Measurements from ENCODE around the gene ERBB2. TPM values are rescaled to one million over a fixed set of nuclear protein-coding genes. Genes with fewer than 3 reads are reported as not detected.

The ERBB2 gene
- total and polyA plus RNA-seq, 10 of the 15 experiments (the other 5 are each of a cell fraction or from before 2014, with no cell fraction given) = 0.39 to 7.0 (median 4.3) TPM

DNA sequence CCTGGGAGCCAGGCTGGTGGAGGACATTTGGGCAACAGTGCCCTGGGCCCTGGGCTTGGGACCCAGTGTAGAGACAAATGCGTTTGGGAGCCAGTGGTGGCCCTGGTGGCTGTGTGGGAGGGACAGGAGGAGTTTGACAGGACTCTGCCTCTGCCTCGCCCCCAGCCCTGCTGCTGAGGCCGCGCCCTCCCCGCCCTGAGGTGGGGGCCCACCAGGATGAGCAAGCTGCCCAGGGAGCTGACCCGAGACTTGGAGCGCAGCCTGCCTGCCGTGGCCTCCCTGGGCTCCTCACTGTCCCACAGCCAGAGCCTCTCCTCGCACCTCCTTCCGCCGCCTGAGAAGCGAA is 46.6 kb upstream of the ERBB2 start (continued):
- no peak for TF ChIP-seq CTCF (IDR thresholded peaks at IDR 0.05 in 2 of 3, conservative IDR thresholded peaks at IDR 0.05 in 1 of 3; ENCODE audit: control insufficient read depth in 2 of 3, extremely low read depth in 1 of 3, insufficient read depth in 1 of 3, low read depth in 3 of 3, low read length in 3 of 3)

- H3K9ac ChIP-seq (ENCODE audit: control insufficient read depth, insufficient read depth, low read length) = no peak overlapping the region
- intact Hi-C loops (cut with micrococcal nuclease; ENCODE audit: unreplicated experiment) (no loop called here), in situ Hi-C loops (cut with MboI) (no loop called here)
- H3K27ac ChIP-seq (ENCODE audit: control insufficient read depth, insufficient read depth) = no peak overlapping the region
- ATAC-seq = peak; percentile 98
- H2AFZ ChIP-seq (ENCODE audit: control insufficient read depth, low read depth, low read length) = no peak overlapping the region
- CTCF ChIA-PET = interaction anchor here (0.5 to 8.8 kb wide), 33 partner anchors 9 to 467 kb away, joined by 3 to 100 read pairs (median 6); partner anchors contain the start of genes MIEN1, PGAP3, PNMT and PSMD3
- H3K36me3 ChIP-seq (ENCODE audit: control insufficient read depth in 2 of 2, insufficient read depth in 2 of 2, low read length in 1 of 2) = peaks cover 8 to 11% of the 10 kb centered on the region in 2 experiments; a peak in 3 of 4 replicates
- POLR2A ChIA-PET = interaction anchor here (0.6 to 0.7 kb wide), 2 partner anchors 60 to 318 kb away, joined by 3 read pairs; no protein-coding TSS in a partner anchor
- SMC1A ChIA-PET (ENCODE audit: uncharacterized antibody, unreplicated experiment) = interaction anchor here (0.5 to 1.5 kb wide), 11 partner anchors 10 to 328 kb away, joined by 3 to 11 read pairs (median 4); partner anchors contain the start of genes MIEN1 and PGAP3
- BruUV-seq (replicated peaks) = no TSS peak
- WGBS (ENCODE audit: insufficient coverage, insufficient replicate concordance, low lambda C conversion rate, missing lambda C conversion rate) = 50% methylated on average over 13 of the region's 14 CpGs
- RAD21 ChIA-PET (ENCODE audit: unreplicated experiment) = interaction anchor here (0.6 to 1.0 kb wide), 7 partner anchors 22 to 105 kb away, joined by 3 to 8 read pairs (median 3); partner anchors contain the start of gene MIEN1
- no peaks in the 10 kb centered on the region for H3K27me3 ChIP-seq (replicated peaks in 1 of 2; ENCODE audit: control insufficient read depth in 2 of 2, insufficient read depth in 2 of 2, low read length in 1 of 2)
- peak; percentile 59 for FAIRE-seq
- DNase-seq (ENCODE audit: low read depth, low spot score) = no peak
- peaks cover 5% of the 10 kb centered on the region; the same call in 1 of the 2 replicates for H3K4me1 ChIP-seq (ENCODE audit: control insufficient read depth, insufficient read depth, low read length)
- H3K4me2 ChIP-seq (ENCODE audit: control insufficient read depth, insufficient read depth) = no peak overlapping the region
- H3K4me3 ChIP-seq = no peak overlapping the region
- no peaks in the 10 kb centered on the region for H4K20me1 ChIP-seq (ENCODE audit: control insufficient read depth, insufficient read depth)
- no peaks in the 10 kb centered on the region; the same call in 1 of the 2 replicates for H3K79me2 ChIP-seq (ENCODE audit: control insufficient read depth, insufficient read depth, low read length)
- H3K9me3 ChIP-seq (replicated peaks; ENCODE audit: control insufficient read depth, insufficient read depth, low read length) = no peaks in the 10 kb centered on the region
- TF ChIP-seq HDGF (IDR thresholded peaks at IDR 0.05) = no peak
- TF ChIP-seq SMARCA5 (IDR thresholded peaks at IDR 0.05) = no peak
- 0 out of 2 replicates have a peak, but pooled peaks have one; percentile 19 for TF ChIP-seq YY1 (IDR thresholded peaks at IDR 0.05; ENCODE audit: low read depth, low read length)
- TF ChIP-seq KDM1A (IDR thresholded peaks at IDR 0.05; ENCODE audit: borderline replicate concordance) = no peak
- TF ChIP-seq, protein P1, sequence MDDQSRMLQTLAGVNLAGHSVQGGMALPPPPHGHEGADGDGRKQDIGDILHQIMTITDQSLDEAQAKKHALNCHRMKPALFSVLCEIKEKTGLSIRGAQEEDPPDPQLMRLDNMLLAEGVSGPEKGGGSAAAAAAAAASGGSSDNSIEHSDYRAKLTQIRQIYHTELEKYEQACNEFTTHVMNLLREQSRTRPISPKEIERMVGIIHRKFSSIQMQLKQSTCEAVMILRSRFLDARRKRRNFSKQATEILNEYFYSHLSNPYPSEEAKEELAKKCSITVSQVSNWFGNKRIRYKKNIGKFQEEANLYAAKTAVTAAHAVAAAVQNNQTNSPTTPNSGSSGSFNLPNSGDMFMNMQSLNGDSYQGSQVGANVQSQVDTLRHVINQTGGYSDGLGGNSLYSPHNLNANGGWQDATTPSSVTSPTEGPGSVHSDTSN (IDR thresholded peaks at IDR 0.05; ENCODE audit: insufficient replicate concordance, low read depth, low read length) = no peak
- no peak for TF ChIP-seq ATF2 (IDR thresholded peaks at IDR 0.05; ENCODE audit: low read length)
- TF ChIP-seq ASH2L (IDR thresholded peaks at IDR 0.05; ENCODE audit: borderline replicate concordance, low read depth) = no peak
- TF ChIP-seq LARP7 (IDR thresholded peaks at IDR 0.05) = no peak
- no peak for TF ChIP-seq IRF3 (IDR thresholded peaks at IDR 0.05)
- TF ChIP-seq BRCA1 (IDR thresholded peaks at IDR 0.05; ENCODE audit: low read depth, low read length) = no peak
- TF ChIP-seq SMC3 (IDR thresholded peaks at IDR 0.05; ENCODE audit: borderline replicate concordance, low read length) = peak; percentile 41; the same call in 1 of the 2 replicates
- TF ChIP-seq, protein P2, sequence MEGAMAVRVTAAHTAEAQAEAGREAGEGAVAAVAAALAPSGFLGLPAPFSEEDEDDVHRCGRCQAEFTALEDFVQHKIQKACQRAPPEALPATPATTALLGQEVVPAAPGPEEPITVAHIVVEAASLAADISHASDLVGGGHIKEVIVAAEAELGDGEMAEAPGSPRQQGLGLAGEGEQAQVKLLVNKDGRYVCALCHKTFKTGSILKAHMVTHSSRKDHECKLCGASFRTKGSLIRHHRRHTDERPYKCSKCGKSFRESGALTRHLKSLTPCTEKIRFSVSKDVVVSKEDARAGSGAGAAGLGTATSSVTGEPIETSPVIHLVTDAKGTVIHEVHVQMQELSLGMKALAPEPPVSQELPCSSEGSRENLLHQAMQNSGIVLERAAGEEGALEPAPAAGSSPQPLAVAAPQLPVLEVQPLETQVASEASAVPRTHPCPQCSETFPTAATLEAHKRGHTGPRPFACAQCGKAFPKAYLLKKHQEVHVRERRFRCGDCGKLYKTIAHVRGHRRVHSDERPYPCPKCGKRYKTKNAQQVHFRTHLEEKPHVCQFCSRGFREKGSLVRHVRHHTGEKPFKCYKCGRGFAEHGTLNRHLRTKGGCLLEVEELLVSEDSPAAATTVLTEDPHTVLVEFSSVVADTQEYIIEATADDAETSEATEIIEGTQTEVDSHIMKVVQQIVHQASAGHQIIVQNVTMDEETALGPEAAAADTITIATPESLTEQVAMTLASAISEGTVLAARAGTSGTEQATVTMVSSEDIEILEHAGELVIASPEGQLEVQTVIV (IDR thresholded peaks at IDR 0.05; ENCODE audit: borderline replicate concordance, partially characterized antibody) = no peak
Measured at GRCh38 chr17:39653662-39654331, 46.1 kb upstream of the ERBB2 start.
